ENCODE measurements around the gene SIK3.

GRCh38 chr11:117143871-117144476 is 45.7 kb upstream of the SIK3 start, which contains the start of gene PAFAH1B2:
- TF ChIP-seq CTCF (IDR thresholded peaks at IDR 0.05): no peak
- TF ChIP-seq ZFX (IDR thresholded peaks at IDR 0.05; ENCODE audit: borderline replicate concordance): no peak
